Thyroid gland (tissue), 4 donors: Measurements from ENCODE around the gene RGS9. TPM values are rescaled to one million over a fixed set of nuclear protein-coding genes. Genes with fewer than 3 reads are reported as not detected.
A peak's percentile ranks its signal among the peaks of the same experiment; 100 is the strongest.

ENCODE experiments used
- DNase-seq, 2 donors: peaks; one replicate each; pipeline ENCODE4 v3.0.0-alpha.2; 2019
- H3K27ac ChIP-seq, 3 donors: fragments of 200-600 bp; sonication (generic); 1 replicate in 2 of 3; 2 replicates in 1 of 3; pipeline ENCODE4 v1.5.1; 2016 to 2019; ENCODE audit warnings: mild to moderate bottlenecking in 1 of 3, moderate library complexity in 1 of 3
- H3K27me3 ChIP-seq: fragments of 200-600 bp; sonication (generic); one replicate; pipeline ENCODE4 v1.5.1; 2019
- H3K36me3 ChIP-seq, 2 donors: fragments of 200-600 bp; sonication (generic); one replicate each; pipeline ENCODE4 v1.5.1; 2016 to 2019
- H3K4me1 ChIP-seq, 2 donors: fragments of 200-600 bp; sonication (generic); one replicate each; pipeline ENCODE4 v1.5.1; 2017 to 2019
- H3K4me3 ChIP-seq, 3 donors: fragments of 200-600 bp; sonication (generic); replicated peaks in 1 of 3; 1 replicate in 2 of 3; 2 replicates in 1 of 3; pipeline ENCODE4 v1.5.1; 2016; ENCODE audit warnings: mild to moderate bottlenecking in 1 of 3
- H3K9me3 ChIP-seq: fragments of 200-600 bp; sonication (generic); one replicate; pipeline ENCODE4 v1.5.1; 2017
- POLR2A ChIP-seq, 2 donors: fragments of 450-650 bp; IDR thresholded peaks; one replicate each; pipeline ENCODE4 v1.6.1; 2017; ENCODE audit warnings: antibody characterized with exemption in 2 of 2, mild to moderate bottlenecking in 2 of 2, moderate library complexity in 1 of 2
- WGBS, 2 donors: methylation state at CpG; one replicate each; pipeline ENCODE4 v1.1.5; 2017; 5-methylcytosine and 5-hydroxymethylcytosine counted together
- intact Hi-C: fragments of 100-400 bp; cut with DNase I; formaldehyde crosslinking; loops from one replicate; pipeline ENCODE4 v1.15.1; 2023
- total RNA-seq, 4 donors: library from RNA; depleted of rRNA; stranded (reverse); fragments of >200 nt; gene quantifications; one replicate each; pipeline ENCODE4 v1.2.3, GENCODE V29; 2016
- TF ChIP-seq, protein P1 (sequence below), 6 experiments: fragments of 200-600 bp in 3 of 6; fragments of 450-650 bp in 3 of 6; sonication (generic) in 3 of 6; IDR thresholded peaks; one replicate each; pipeline ENCODE4 v1.5.1; 2016 to 2019; ENCODE audit warnings: antibody characterized with exemption in 6 of 6, mild to moderate bottlenecking in 2 of 6, inconsistent platforms in 1 of 6, moderate library complexity in 1 of 6

The RGS9 gene
- total RNA-seq, 4 donors from 2014 or later = 6.0 to 15.5 (median 6.7) TPM

DNA sequence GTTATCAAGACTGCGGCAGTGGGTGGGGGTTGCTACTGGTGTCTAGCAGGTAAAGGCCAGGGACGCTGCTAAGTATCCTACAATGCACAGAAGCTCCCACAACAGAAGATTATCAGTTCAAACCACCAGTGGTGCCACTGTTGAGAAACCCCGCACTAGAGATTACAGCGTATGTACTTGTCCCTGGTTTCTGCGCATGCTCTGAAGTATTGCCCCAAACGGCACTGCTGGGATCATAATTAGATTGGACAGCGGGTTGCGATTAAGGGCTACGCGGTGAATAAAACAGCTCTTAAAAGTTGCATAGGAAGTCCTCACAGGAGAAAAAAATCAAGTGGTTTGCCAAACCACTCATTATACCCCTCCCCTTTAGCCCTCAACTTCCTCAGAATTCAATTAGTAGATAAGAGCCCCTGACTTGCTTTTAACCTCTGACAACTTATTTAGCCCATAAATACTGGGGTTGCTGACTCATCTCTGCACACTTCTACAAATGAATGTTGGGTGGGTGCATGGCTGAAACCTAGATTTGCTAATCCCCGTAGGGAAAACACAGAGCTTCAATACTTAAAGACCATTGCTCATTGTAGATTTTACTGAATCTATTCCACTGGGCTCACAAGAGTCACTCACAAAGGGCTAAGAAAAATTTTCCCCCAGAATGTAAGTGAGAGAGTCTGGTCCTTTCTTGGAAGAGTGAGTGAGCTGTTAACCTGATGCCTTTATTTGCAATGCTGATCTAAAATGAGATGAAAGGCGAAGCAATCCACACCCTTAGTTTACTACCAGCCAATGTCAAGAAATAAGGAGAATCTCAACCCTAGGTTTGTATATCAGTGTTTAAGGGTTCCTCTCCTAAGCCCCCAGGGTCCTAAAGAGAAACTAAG, 91.8 kb downstream of the RGS9 start:
- no peaks in the 10 kb centered on the region for H3K27me3 ChIP-seq
- H3K27ac ChIP-seq = no peak overlapping the region
- TF ChIP-seq POLR2A (IDR thresholded peaks at IDR 0.05) = no peak
- intact Hi-C loops = no loop called here
- H3K4me1 ChIP-seq = peaks cover 6 to 12% of the 10 kb centered on the region in 2 donors
- H3K9me3 ChIP-seq = no peaks in the 10 kb centered on the region
- WGBS, 2 donors = 19 to 27% methylated on average over 12 of the region's 12 CpGs
- no peaks in the 10 kb centered on the region for H3K36me3 ChIP-seq
- no peak overlapping the region for H3K4me3 ChIP-seq
- peak; percentile 14 to 21 for DNase-seq

DNA sequence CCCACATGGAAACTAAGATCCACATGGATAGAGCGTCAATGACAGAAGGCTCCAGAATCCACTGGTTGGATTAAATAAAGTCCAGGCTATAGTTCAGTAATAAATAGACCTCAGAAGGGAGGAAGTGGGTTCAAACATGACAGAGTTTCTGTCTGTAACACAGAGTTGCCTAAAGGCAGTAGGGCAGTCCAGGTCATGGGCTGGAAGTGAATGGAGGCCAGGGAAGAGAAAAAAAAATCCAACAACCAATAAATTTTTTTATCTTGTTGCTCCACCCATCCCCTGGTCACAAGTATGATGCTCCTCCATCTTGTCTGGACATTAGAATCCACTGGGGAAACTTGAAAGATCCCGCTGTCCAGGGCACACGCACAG, 92.4 kb downstream of the RGS9 start:
- no peaks in the 10 kb centered on the region for H3K36me3 ChIP-seq
- no peaks in the 10 kb centered on the region for H3K27me3 ChIP-seq
- H3K4me3 ChIP-seq = no peak overlapping the region
- DNase-seq = no peak
- TF ChIP-seq, protein P1, sequence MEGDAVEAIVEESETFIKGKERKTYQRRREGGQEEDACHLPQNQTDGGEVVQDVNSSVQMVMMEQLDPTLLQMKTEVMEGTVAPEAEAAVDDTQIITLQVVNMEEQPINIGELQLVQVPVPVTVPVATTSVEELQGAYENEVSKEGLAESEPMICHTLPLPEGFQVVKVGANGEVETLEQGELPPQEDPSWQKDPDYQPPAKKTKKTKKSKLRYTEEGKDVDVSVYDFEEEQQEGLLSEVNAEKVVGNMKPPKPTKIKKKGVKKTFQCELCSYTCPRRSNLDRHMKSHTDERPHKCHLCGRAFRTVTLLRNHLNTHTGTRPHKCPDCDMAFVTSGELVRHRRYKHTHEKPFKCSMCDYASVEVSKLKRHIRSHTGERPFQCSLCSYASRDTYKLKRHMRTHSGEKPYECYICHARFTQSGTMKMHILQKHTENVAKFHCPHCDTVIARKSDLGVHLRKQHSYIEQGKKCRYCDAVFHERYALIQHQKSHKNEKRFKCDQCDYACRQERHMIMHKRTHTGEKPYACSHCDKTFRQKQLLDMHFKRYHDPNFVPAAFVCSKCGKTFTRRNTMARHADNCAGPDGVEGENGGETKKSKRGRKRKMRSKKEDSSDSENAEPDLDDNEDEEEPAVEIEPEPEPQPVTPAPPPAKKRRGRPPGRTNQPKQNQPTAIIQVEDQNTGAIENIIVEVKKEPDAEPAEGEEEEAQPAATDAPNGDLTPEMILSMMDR (IDR thresholded peaks at IDR 0.05) = no peak
- no peak for TF ChIP-seq POLR2A (IDR thresholded peaks at IDR 0.05)
- H3K27ac ChIP-seq = no peak overlapping the region
- H3K9me3 ChIP-seq = no peaks in the 10 kb centered on the region
- 88 to 89% methylated on average over 3 of the region's 3 CpGs for WGBS, 2 donors
- peaks cover 6 to 12% of the 10 kb centered on the region in 2 donors for H3K4me1 ChIP-seq
- intact Hi-C loops = no loop called here

- 93 to 99% methylated on average over 4 of the region's 4 CpGs for WGBS, 2 donors
- peaks cover 6 to 12% of the 10 kb centered on the region in 2 donors for H3K4me1 ChIP-seq
- DNase-seq = no peak
- H3K27me3 ChIP-seq = no peaks in the 10 kb centered on the region
- no peak overlapping the region for H3K27ac ChIP-seq
- H3K4me3 ChIP-seq = no peak overlapping the region
- TF ChIP-seq POLR2A (IDR thresholded peaks at IDR 0.05) = no peak
- TF ChIP-seq, protein P1 (IDR thresholded peaks at IDR 0.05) = no peak
- H3K36me3 ChIP-seq = no peaks in the 10 kb centered on the region
- H3K9me3 ChIP-seq = no peaks in the 10 kb centered on the region
- intact Hi-C loops = no loop called here
Measured at GRCh38 chr17:65230040-65230439, 92.9 kb downstream of the RGS9 start.

DNA sequence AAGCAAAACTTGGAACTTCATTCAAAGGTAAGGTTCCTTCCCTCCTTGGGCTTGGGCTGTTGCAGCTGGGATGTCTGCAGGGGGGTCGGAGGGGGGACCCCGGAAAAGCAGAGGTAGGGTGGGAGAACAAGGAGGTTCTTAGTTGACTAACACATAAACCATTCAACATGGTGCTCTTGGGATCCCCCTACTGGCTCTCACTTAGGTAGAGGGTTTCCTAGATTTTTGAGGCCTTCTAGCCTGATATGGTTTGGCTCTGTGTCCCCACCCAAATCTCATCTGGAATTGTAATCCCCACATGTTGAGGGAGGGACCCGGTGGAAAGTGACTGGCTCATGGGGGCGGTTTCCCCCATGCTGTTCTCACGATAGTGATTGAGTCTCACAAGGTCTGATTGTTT, 93.9 kb downstream of the RGS9 start:
- WGBS, 2 donors = 61 to 63% methylated on average over 5 of the region's 5 CpGs

GRCh38 chr17:65231662-65232335, 94.6 kb downstream of the RGS9 start:
- Histone ChIP-seq H3K27me3 (no peaks in the 10 kb centered on the region), H3K9me3 (no peaks in the 10 kb centered on the region), H3K27ac (no peak overlapping the region), H3K36me3 (no peaks in the 10 kb centered on the region), H3K4me1 (peaks cover 6 to 12% of the 10 kb centered on the region in 2 donors), H3K4me3 (no peak overlapping the region)
- WGBS, 2 donors = 48 to 55% methylated on average over 8 of the region's 8 CpGs
- DNase-seq = peak; percentile 28 to 35
- no peak for TF ChIP-seq POLR2A (IDR thresholded peaks at IDR 0.05)
- TF ChIP-seq, protein P1 (IDR thresholded peaks at IDR 0.05) = peak in 4 of 6 experiments; percentile 31 to 51 (median 48)
- intact Hi-C loops = no loop called here

More for the DNA sequence above, 93.9 kb downstream of the RGS9 start:
- H3K36me3 ChIP-seq = no peaks in the 10 kb centered on the region
- no peak for DNase-seq
- H3K27ac ChIP-seq = no peak overlapping the region
- H3K9me3 ChIP-seq = no peaks in the 10 kb centered on the region
- peaks cover 6 to 12% of the 10 kb centered on the region in 2 donors for H3K4me1 ChIP-seq
- TF ChIP-seq, protein P1 (IDR thresholded peaks at IDR 0.05) = no peak
- no peak for TF ChIP-seq POLR2A (IDR thresholded peaks at IDR 0.05)
- intact Hi-C loops = no loop called here
- H3K4me3 ChIP-seq = no peak overlapping the region
- H3K27me3 ChIP-seq = no peaks in the 10 kb centered on the region
